ENCODE data around the gene PLAC9.

GRCh38 chr10:80126876-80127275 lies 5.7 kb upstream of the PLAC9 start:
- TF ChIP-seq POLR2A (IDR thresholded peaks at IDR 0.05) = no peak
- TF ChIP-seq CTCF (IDR thresholded peaks at IDR 0.05) = no peak

Data from Peyer's patch (tissue), 4 donors.